Activated T-cell treated with anti-CD3 and anti-CD28 coated beads, Interleukin-2, amount 50 U/mL, for 4 hours (primary cell): ENCODE data around the gene KRT9. TPM values are rescaled to one million over a fixed set of nuclear protein-coding genes. Genes with fewer than 3 reads are reported as not detected.

Experiments used
- ATAC-seq, 2 donors: fragments of 200-7000 bp; cut with Tn5 transposase; one replicate each; pipeline ENCODE4 v1.10.0; 2021
- DNase-seq: peaks from one replicate; pipeline ENCODE4 v3.0.0-alpha.2; 2020
- H3K27me3 Mint-ChIP-seq: one replicate; pipeline ENCODE4 v1.8.0; 2021; ENCODE audit warnings: low read depth, mixed read lengths
- H3K36me3 Mint-ChIP-seq: one replicate; pipeline ENCODE4 v1.8.0; 2022; ENCODE audit warnings: mixed read lengths; ENCODE audit not compliant: insufficient read depth
- H3K4me1 Mint-ChIP-seq: one replicate; pipeline ENCODE4 v1.8.0; 2021; ENCODE audit warnings: low read depth, mixed read lengths
- H3K4me3 Mint-ChIP-seq: one replicate; pipeline ENCODE4 v1.8.0; 2021; ENCODE audit warnings: mild to moderate bottlenecking, moderate library complexity, mixed read lengths
- H3K9me3 Mint-ChIP-seq: one replicate; pipeline ENCODE4 v1.8.0; 2021; ENCODE audit warnings: mixed read lengths
- total RNA-seq, 3 donors: library from RNA; stranded (reverse); gene quantifications; one replicate each; pipeline ENCODE4 v1.2.1, GENCODE V29; 2021

The KRT9 gene
- total RNA-seq, 3 donors from 2014 or later, result not detected

DNA sequence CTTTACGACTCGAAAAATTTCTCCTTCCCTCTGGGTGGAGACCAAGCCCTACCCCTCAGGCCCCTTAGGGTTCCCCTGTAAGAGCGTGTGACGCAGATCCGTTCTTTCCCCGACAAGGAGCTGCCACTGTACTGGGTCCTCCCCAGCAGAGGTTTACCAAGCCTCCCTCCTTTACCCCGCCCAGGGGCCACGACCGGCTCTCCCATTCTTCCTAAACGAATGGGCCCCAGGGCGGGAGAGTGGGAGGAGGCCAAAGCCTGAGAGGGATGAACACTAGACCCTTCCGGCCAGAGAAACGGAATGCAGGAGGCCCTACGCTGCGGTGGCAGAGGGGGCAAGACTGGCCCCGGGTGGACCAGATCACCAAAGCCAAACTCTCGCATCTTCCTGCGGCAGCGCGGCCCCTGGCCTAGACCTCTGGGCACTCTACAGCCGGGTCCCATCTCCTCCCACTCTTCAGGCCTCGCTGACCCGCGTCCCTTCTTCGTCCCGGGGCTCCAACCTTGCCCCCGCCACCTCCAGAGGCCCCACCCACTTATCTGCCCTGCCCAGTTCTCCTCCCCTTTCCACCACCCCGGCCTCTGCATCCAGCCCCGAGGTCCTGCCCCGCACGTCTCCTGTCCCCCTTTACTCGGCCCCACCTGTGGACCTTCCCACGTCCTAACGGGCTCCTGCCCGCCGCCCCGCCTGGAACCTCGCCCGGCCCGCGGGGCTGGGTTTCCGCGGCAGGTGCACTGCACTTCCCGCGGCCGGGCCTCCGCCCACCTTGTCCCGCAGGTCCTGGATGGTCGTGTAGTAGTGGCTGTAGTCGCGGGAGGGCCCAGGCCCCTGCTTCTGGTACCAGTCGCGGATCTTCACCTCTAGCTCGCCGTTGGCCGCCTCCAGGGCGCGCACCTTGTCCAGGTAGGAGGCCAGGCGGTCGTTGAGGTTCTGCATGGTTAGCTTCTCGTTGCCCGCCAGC, 44.5 kb downstream of the KRT9 start:
- H3K4me3 Mint-ChIP-seq, result peak overlapping the region; percentile 42
- H3K36me3 Mint-ChIP-seq, result no peaks in the 10 kb centered on the region
- DNase-seq, result no peak

DNA sequence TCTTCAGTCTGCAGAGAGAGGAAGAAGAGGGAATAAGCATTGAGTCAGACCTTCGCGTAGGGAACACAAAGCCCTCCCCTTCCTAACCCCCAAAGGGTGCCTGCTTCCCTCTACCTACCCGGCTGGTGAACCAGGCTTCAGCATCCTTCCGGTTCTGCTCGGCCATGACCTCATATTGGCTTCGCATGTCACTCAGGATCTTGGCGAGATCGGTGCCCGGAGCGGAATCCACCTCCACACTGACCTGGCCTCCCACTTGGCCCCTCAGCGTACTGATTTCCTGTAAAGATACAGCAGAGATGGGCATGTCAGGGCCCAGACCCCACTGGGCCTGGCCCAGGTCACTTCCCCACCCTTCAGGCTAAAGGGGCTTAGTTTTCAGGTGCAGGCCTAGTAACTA, 47.6 kb downstream of the KRT9 start:
- H3K27me3 Mint-ChIP-seq, result peaks cover 25% of the 10 kb centered on the region
- peaks cover 5% of the 10 kb centered on the region for H3K4me1 Mint-ChIP-seq
- no peak overlapping the region for H3K4me3 Mint-ChIP-seq
- ATAC-seq, result no peak
- H3K9me3 Mint-ChIP-seq, result no peaks in the 10 kb centered on the region
- DNase-seq, result no peak
- H3K36me3 Mint-ChIP-seq, result no peaks in the 10 kb centered on the region

More for the DNA sequence above, 44.5 kb downstream of the KRT9 start:
- Mint-ChIP-seq H3K4me1 (peaks cover 6% of the 10 kb centered on the region), H3K9me3 (no peaks in the 10 kb centered on the region), H3K27me3 (peaks cover 46% of the 10 kb centered on the region)
- ATAC-seq, result peak in 1 of 2 donors; percentile 35

GRCh38 chr17:41523787-41524186, 48.1 kb downstream of the KRT9 start:
- Mint-ChIP-seq H3K9me3 (no peaks in the 10 kb centered on the region), H3K4me1 (peaks cover 4% of the 10 kb centered on the region), H3K27me3 (peaks cover 21% of the 10 kb centered on the region), H3K4me3 (no peak overlapping the region), H3K36me3 (no peaks in the 10 kb centered on the region)
- ATAC-seq, result no peak
- no peak for DNase-seq

- DNase-seq (no peak), ATAC-seq (no peak)
- no peak overlapping the region for H3K4me3 Mint-ChIP-seq
- no peaks in the 10 kb centered on the region for H3K9me3 Mint-ChIP-seq
- peaks cover 2% of the 10 kb centered on the region for H3K4me1 Mint-ChIP-seq
- H3K36me3 Mint-ChIP-seq, result no peaks in the 10 kb centered on the region
- peaks cover 15% of the 10 kb centered on the region for H3K27me3 Mint-ChIP-seq
Observed at GRCh38 chr17:41523225-41523593, 48.6 kb downstream of the KRT9 start.

DNA sequence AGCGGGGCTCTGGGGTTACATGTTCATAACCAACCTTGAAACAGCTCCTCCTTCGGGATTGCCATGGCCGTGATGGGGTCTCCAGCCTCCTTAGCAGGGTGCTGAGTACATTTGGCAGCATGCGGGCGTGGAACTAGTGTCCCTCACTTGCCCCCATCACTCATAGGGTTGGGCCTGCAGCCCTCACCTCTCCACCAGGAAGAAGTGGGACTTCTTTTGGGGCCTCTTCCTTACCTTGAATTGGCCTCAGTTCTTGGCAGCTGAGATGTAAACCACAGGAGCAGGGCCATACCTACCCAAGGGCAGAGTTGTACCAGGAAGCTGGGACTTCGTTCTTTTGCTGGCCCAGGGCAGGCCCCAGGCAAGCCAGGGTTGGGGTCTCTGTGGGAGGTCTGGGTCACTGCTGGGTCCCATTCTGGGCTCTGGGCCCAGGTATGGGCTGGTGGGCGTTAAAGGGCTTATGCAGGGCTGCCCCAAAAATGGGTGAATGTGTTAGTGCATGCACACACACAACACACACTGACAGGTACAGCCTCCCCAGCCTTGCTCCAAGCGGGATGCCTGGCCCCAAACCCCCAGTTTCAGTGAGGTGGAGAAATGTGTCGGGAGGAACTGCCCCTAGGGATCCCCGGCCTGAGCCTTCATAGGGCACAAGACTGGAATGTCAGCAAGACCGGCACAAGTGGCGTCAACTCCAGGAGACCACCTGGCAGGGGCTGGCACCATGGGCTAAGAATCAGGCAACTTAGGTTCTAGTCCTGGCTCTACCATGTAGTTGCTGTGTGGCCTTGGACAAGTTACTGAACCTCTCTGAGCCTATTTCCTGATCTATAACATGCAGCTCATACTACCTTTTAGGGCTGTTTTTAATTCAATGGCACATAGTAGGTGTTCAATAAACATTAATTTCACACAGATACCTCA, 49.3 kb downstream of the KRT9 start:
- H3K4me1 Mint-ChIP-seq, result peaks cover 2% of the 10 kb centered on the region
- H3K9me3 Mint-ChIP-seq, result no peaks in the 10 kb centered on the region
- H3K4me3 Mint-ChIP-seq, result no peak overlapping the region
- ATAC-seq, result no peak
- peaks cover 13% of the 10 kb centered on the region for H3K27me3 Mint-ChIP-seq
- no peak for DNase-seq
- H3K36me3 Mint-ChIP-seq, result no peaks in the 10 kb centered on the region

DNA sequence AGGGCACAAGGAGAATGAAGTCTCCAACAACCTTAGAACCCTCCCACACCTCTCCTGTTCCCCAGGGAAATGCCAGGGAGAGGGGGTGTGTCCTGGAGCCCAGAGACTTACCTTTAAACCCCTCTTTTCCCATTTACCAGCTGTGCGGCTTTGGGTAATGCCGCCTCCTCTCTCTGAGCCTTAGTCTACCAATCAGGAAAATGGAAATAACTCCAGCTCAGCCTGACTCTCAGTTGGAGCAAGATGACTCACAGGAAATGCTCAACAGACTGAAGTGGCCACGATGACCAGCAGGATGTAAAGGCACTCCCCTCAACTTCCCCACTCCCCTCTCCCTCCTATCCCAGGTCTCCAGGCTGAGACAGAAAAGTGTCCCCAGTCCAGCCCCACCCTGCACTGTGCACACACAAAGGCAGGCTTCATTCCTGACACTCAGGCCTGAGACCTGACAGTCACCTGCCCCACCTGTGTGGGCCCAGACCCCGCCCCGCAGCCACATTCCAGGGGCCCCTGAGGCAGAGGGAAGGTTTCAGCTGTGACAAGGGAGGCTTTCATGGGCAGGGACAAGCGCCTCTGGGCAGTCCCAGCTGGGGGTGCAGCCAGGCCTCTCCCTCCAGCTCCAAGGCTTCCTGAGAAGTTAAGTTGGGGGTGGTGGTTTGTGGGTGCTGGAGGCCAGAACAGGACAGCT, 50.1 kb downstream of the KRT9 start:
- Mint-ChIP-seq H3K27me3 (peaks cover 4% of the 10 kb centered on the region), H3K9me3 (no peaks in the 10 kb centered on the region)

DNA sequence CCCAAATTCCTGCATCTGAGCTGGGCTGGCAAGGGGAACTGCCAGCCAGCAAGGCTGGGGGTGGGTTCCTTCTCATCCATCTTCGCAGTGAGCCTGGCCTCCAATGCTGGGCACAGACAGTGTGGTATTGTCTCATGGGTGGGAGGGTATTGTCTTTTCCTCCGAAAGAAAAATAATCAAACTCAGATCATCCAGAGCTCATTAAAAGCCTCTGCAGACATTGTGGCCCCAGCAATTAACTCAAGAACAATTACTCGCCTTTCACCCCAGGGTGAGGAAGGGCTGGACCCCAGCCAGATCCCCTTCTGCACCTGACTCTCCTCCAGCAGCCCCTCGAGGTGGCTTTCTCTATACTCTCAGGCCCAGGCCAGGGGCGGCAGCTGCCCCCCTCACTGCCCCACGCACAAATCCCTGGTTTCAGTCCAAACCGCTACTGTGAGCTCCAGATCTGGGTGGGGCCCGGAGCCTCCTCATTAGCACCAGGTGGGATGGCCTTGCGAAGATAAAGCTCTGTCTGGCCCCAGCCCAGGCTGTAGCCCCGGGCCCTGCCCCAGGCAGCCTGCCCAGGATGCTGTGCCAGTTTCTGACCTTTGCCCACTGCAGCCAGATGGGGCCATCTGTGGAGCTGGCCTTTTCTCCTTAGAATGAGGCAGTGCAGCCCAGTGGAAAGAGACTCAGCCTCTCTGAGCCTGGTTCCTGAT, 50.9 kb downstream of the KRT9 start:
- ATAC-seq, result no peak
- Mint-ChIP-seq H3K27me3 (peaks cover 2% of the 10 kb centered on the region), H3K36me3 (no peaks in the 10 kb centered on the region), H3K9me3 (no peaks in the 10 kb centered on the region), H3K4me1 (no peaks in the 10 kb centered on the region), H3K4me3 (no peak overlapping the region)
- no peak for DNase-seq

More for the DNA sequence above, 50.1 kb downstream of the KRT9 start:
- DNase-seq, result no peak
- no peak for ATAC-seq
- H3K4me3 Mint-ChIP-seq, result no peak overlapping the region
- H3K4me1 Mint-ChIP-seq, result no peaks in the 10 kb centered on the region
- H3K36me3 Mint-ChIP-seq, result no peaks in the 10 kb centered on the region

GRCh38 chr17:41519501-41520224, 52.2 kb downstream of the KRT9 start:
- DNase-seq, result no peak
- no peaks in the 10 kb centered on the region for H3K27me3 Mint-ChIP-seq
- no peaks in the 10 kb centered on the region for H3K36me3 Mint-ChIP-seq
- H3K4me1 Mint-ChIP-seq, result no peaks in the 10 kb centered on the region
- ATAC-seq, result no peak
- H3K4me3 Mint-ChIP-seq, result no peak overlapping the region
- no peaks in the 10 kb centered on the region for H3K9me3 Mint-ChIP-seq

- Mint-ChIP-seq H3K27me3 (peaks cover 2% of the 10 kb centered on the region), H3K36me3 (no peaks in the 10 kb centered on the region)
- no peak for DNase-seq
Observed at GRCh38 chr17:41518789-41519449, 52.9 kb downstream of the KRT9 start, which contains the start of gene KRT15. TSS of gene KRT15 (minus strand) at chr17:41518890. CDS start at chr17:41518827, 63 bp downstream.

DNA sequence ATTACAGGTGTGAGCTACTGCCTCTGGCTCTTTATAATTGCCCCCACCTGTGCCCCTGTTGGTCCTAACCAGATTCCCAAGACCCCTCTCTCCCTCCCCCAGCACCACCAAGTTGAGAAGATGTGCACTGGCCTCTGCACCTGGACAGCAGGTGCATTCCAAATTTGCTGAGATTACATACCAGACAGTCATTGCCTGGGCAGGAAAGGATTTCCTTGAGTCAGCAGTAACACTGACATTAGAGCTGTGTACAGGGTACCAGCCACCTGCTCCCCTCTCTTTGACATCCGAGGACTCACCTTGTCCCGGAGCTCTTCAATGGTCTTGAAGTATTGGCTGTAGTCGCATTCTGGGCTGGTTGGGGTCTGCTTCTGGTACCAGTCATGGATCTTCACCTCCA, 53.8 kb downstream of the KRT9 start:
- H3K9me3 Mint-ChIP-seq, result no peaks in the 10 kb centered on the region
- H3K4me1 Mint-ChIP-seq, result no peaks in the 10 kb centered on the region
- peaks cover 2% of the 10 kb centered on the region for H3K27me3 Mint-ChIP-seq
- DNase-seq (no peak), ATAC-seq (no peak)
- H3K4me3 Mint-ChIP-seq, result no peak overlapping the region
- no peaks in the 10 kb centered on the region for H3K36me3 Mint-ChIP-seq

More at GRCh38 chr17:41518789-41519449, 52.9 kb downstream of the KRT9 start, which contains the start of gene KRT15:
- no peaks in the 10 kb centered on the region for H3K9me3 Mint-ChIP-seq
- H3K4me1 Mint-ChIP-seq, result no peaks in the 10 kb centered on the region
- no peak for ATAC-seq
- no peak within 1 kb of the TSS for H3K4me3 Mint-ChIP-seq

- Mint-ChIP-seq H3K4me3 (no peak overlapping the region), H3K27me3 (peaks cover 2% of the 10 kb centered on the region), H3K9me3 (no peaks in the 10 kb centered on the region), H3K4me1 (no peaks in the 10 kb centered on the region), H3K36me3 (no peaks in the 10 kb centered on the region)
- ATAC-seq (no peak), DNase-seq (no peak)
Observed at GRCh38 chr17:41516830-41517283, 55.0 kb downstream of the KRT9 start.

GRCh38 chr17:41516147-41516829, 55.6 kb downstream of the KRT9 start:
- no peak overlapping the region for H3K4me3 Mint-ChIP-seq
- H3K9me3 Mint-ChIP-seq, result no peaks in the 10 kb centered on the region
- no peaks in the 10 kb centered on the region for H3K4me1 Mint-ChIP-seq
- peaks cover 2% of the 10 kb centered on the region for H3K27me3 Mint-ChIP-seq
- DNase-seq, result no peak
- ATAC-seq, result no peak
- no peaks in the 10 kb centered on the region for H3K36me3 Mint-ChIP-seq
